ENCODE measurements around the gene IQCC.
A peak's percentile ranks its signal among the peaks of the same experiment; 100 is the strongest.

IQCC gene

GRCh38 chr1:32250893-32251716 is 45.6 kb downstream of the IQCC start, which contains the start of gene LCK:
TSS of gene LCK (plus strand) at chr1:32251265. CDS start at chr1:32274330, 23,065 bp downstream.
- TF ChIP-seq SUZ12 (IDR thresholded peaks at IDR 0.05; ENCODE audit: extremely low read depth, insufficient read depth, insufficient read length) (no peak), YY1 (IDR thresholded peaks at IDR 0.05; ENCODE audit: insufficient read depth, insufficient read length) (no peak), ZNF274 (IDR thresholded peaks at IDR 0.05; ENCODE audit: low read depth, low read length) (no peak)
- Histone ChIP-seq H3K9me3 (ENCODE audit: insufficient read depth, low read length) (no peaks in the 10 kb centered on the region), H3K36me3 (ENCODE audit: insufficient read depth, insufficient read length, low read length) (no peaks in the 10 kb centered on the region), H3K4me3 (ENCODE audit: insufficient read length, low read depth) (no peak within 1 kb of the TSS), H3K4me1 (ENCODE audit: insufficient read depth, insufficient read length) (peaks cover 38% of the 10 kb centered on the region), H3K9ac (ENCODE audit: insufficient read length, low read depth) (peak within 1 kb of the TSS; percentile 23), H3K27me3 (ENCODE audit: insufficient read depth, insufficient read length) (no peaks in the 10 kb centered on the region)
- no peak for DNase-seq (ENCODE audit: low read depth, low spot score)

DNA sequence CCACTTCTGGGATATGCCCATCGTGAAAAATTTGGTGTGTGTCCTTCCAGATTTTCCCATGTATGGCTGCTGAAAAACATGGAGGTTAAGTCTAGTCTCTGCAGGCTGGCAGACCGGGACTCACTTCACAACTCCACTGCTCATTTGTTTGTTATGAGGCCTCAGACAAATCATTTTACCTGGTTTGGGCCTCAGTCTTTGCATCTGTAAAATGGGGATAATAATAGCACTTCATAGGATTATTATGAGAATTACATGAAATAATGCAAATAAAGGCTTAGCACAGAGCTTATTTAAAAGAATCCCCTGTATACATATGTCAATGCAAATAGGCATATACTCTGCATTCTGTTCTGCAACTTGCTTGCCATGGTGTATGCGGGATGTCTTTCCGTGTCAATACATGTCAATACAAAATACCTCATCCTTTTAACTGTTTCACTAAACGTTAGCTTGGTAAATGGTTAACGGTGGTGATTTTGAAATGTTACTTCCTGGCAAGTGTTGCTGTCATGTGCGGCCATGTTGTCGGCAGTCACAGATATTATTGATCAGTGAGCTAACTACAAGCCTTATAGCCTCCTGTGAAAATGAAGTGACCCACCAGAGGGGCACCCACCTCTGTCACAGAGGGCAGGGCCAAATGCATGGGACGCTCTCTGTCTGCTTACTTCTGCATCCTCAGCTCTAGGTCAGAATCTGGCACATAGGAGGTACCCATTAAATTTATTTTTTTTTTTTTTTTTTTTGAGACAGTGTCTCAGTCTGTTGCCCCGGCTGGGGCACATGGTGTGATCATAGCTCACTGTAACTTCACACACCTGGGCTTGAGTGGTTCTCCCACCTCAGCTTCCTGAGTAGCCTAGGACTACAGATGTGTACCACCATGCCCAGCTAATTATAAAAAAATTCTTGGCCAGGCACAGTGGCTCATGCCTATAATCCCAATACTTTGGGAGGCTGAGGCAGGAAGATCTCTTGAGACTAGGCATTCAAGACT is 49.9 kb downstream of the IQCC start:
- Histone ChIP-seq H3K4me3 (ENCODE audit: insufficient read length, low read depth) (no peak overlapping the region), H3K4me1 (ENCODE audit: insufficient read depth, insufficient read length) (peaks cover 11% of the 10 kb centered on the region), H3K36me3 (ENCODE audit: insufficient read depth, insufficient read length, low read length) (no peaks in the 10 kb centered on the region), H3K9me3 (ENCODE audit: insufficient read depth, low read length) (no peaks in the 10 kb centered on the region), H3K9ac (ENCODE audit: insufficient read length, low read depth) (no peak overlapping the region), H3K27me3 (ENCODE audit: insufficient read depth, insufficient read length) (no peaks in the 10 kb centered on the region)
- DNase-seq (ENCODE audit: low read depth, low spot score): no peak
- TF ChIP-seq SUZ12 (IDR thresholded peaks at IDR 0.05; ENCODE audit: extremely low read depth, insufficient read depth, insufficient read length) (no peak), YY1 (IDR thresholded peaks at IDR 0.05; ENCODE audit: insufficient read depth, insufficient read length) (no peak), ZNF274 (IDR thresholded peaks at IDR 0.05; ENCODE audit: low read depth, low read length) (no peak)

GRCh38 chr1:32256473-32257226 is 51.2 kb downstream of the IQCC start:
- no peaks in the 10 kb centered on the region for H3K9me3 ChIP-seq (ENCODE audit: insufficient read depth, low read length)
- H3K4me1 ChIP-seq (ENCODE audit: insufficient read depth, insufficient read length): no peaks in the 10 kb centered on the region
- H3K4me3 ChIP-seq (ENCODE audit: insufficient read length, low read depth): no peak overlapping the region
- H3K36me3 ChIP-seq (ENCODE audit: insufficient read depth, insufficient read length, low read length): no peaks in the 10 kb centered on the region
- no peaks in the 10 kb centered on the region for H3K27me3 ChIP-seq (ENCODE audit: insufficient read depth, insufficient read length)
- no peak for DNase-seq (ENCODE audit: low read depth, low spot score)
- TF ChIP-seq SUZ12 (IDR thresholded peaks at IDR 0.05; ENCODE audit: extremely low read depth, insufficient read depth, insufficient read length) (no peak), YY1 (IDR thresholded peaks at IDR 0.05; ENCODE audit: insufficient read depth, insufficient read length) (no peak), ZNF274 (IDR thresholded peaks at IDR 0.05; ENCODE audit: low read depth, low read length) (no peak)
- H3K9ac ChIP-seq (ENCODE audit: insufficient read length, low read depth): no peak overlapping the region

DNA sequence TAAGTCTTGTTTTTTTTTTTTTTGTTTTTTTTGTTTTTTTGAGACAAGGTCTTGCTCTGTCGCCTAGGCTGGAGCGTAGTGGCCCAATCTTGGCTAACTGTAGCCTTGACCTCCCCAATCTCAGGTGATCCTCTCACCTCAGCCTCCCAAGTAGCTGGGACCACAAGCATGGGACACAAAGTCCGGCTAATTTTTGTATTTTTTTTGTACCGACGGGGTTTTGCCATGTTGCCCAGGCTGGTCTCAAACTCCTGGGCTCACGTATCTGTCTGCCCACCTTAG is 51.7 kb downstream of the IQCC start:
- no peak for DNase-seq (ENCODE audit: low read depth, low spot score)
- Histone ChIP-seq H3K36me3 (ENCODE audit: insufficient read depth, insufficient read length, low read length) (no peaks in the 10 kb centered on the region), H3K9ac (ENCODE audit: insufficient read length, low read depth) (no peak overlapping the region), H3K4me1 (ENCODE audit: insufficient read depth, insufficient read length) (no peaks in the 10 kb centered on the region), H3K27me3 (ENCODE audit: insufficient read depth, insufficient read length) (no peaks in the 10 kb centered on the region), H3K9me3 (ENCODE audit: insufficient read depth, low read length) (no peaks in the 10 kb centered on the region), H3K4me3 (ENCODE audit: insufficient read length, low read depth) (no peak overlapping the region)
- TF ChIP-seq SUZ12 (IDR thresholded peaks at IDR 0.05; ENCODE audit: extremely low read depth, insufficient read depth, insufficient read length) (no peak), YY1 (IDR thresholded peaks at IDR 0.05; ENCODE audit: insufficient read depth, insufficient read length) (no peak), ZNF274 (IDR thresholded peaks at IDR 0.05; ENCODE audit: low read depth, low read length) (no peak)
